SU-DHL-6 (cell line): ENCODE results near the gene PCMT1.

Experiments used
- EZH2phosphoT487 ChIP-seq: fragments of 200-600 bp; sonication (generic), shearing (Covaris generic); conservative IDR thresholded peaks from 2 replicates; pipeline ENCODE4 v1.6.1; 2018; ENCODE audit warnings: mild to moderate bottlenecking, antibody characterized with exemption, low read length, moderate library complexity, mixed read lengths
- TF ChIP-seq, protein P1 (sequence below): fragments of 200-600 bp; sonication (generic); IDR thresholded peaks from one replicate; pipeline ENCODE4 v1.5.1; 2017; ENCODE audit warnings: antibody characterized with exemption, mild to moderate bottlenecking, low read length, moderate library complexity; ENCODE audit not compliant: insufficient read depth, poor library complexity, severe bottlenecking

DNA sequence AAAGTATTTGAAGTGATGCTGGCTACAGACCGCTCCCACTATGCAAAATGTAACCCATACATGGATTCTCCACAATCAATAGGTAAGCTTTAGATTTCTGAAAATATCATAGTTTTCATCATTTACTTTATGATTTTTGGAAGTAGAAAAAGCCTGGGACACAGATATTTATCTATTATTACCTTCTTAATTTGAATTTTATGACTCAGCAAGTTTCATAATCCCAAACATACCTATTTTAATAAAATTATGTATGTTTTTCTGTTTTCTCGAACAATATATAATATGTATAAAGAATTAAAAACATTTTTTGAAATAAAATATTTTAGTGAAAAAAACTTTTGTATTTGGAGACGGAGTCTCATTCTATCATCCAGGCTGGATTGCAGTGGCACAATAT, 21.6 kb downstream of the PCMT1 start:
- TF ChIP-seq, protein P1, sequence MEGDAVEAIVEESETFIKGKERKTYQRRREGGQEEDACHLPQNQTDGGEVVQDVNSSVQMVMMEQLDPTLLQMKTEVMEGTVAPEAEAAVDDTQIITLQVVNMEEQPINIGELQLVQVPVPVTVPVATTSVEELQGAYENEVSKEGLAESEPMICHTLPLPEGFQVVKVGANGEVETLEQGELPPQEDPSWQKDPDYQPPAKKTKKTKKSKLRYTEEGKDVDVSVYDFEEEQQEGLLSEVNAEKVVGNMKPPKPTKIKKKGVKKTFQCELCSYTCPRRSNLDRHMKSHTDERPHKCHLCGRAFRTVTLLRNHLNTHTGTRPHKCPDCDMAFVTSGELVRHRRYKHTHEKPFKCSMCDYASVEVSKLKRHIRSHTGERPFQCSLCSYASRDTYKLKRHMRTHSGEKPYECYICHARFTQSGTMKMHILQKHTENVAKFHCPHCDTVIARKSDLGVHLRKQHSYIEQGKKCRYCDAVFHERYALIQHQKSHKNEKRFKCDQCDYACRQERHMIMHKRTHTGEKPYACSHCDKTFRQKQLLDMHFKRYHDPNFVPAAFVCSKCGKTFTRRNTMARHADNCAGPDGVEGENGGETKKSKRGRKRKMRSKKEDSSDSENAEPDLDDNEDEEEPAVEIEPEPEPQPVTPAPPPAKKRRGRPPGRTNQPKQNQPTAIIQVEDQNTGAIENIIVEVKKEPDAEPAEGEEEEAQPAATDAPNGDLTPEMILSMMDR, result no peak
- no peak for TF ChIP-seq EZH2phosphoT487
